H1 (cell line): Measurements from ENCODE around the gene RHOBTB1. TPM values are rescaled to one million over a fixed set of nuclear protein-coding genes. Genes with fewer than 3 reads are reported as not detected.

Experiments used
- CTCF ChIA-PET: fragments of 300-600 bp; sonication (Branson Sonifier 250); formaldehyde crosslinking; loops from one replicate; lab custom pipeline; 2021; ENCODE audit not compliant: partially characterized antibody; lab: Charles Lee
- POLR2A ChIA-PET: fragments of 300-600 bp; sonication (Branson Sonifier 250); formaldehyde crosslinking; loops from one replicate; lab custom pipeline; 2021; ENCODE audit warnings: inconsistent platforms; ENCODE audit not compliant: partially characterized antibody; lab: Charles Lee
- DNase-seq, 2 experiments: peaks; one replicate each; pipeline versions ENCODE4 v3.0.0 to v3.0.0-alpha.2; 2010 to 2022; ENCODE audit warnings: low spot score in 2 of 2, low read depth in 1 of 2, mixed read lengths in 1 of 2
- FAIRE-seq: peaks from 2 replicates; lab custom pipeline; 2011; peaks lifted over from hg19 to GRCh38; lab: Jason Lieb, UNC
- H2AFZ ChIP-seq: 2 replicates; pipeline ENCODE4 v1.8.1; 2012; ENCODE audit warnings: low read length, inconsistent platforms
- H2AK5ac ChIP-seq: 2 replicates; pipeline ENCODE4 v1.6.1; 2013; ENCODE audit warnings: low read depth, low read length
- H2BK120ac ChIP-seq: replicated peaks from 2 replicates; pipeline ENCODE3; 2013; ENCODE audit warnings: low read depth, low read length, inconsistent platforms
- H2BK12ac ChIP-seq: 2 replicates; pipeline ENCODE4 v1.6.1; 2013; ENCODE audit warnings: low read depth, low read length
- H2BK15ac ChIP-seq: 2 replicates; pipeline ENCODE4 v1.6.1; 2013; ENCODE audit warnings: low read length
- H2BK20ac ChIP-seq: 2 replicates; pipeline ENCODE4 v1.6.1; 2013; ENCODE audit warnings: low read length
- H2BK5ac ChIP-seq: 2 replicates; pipeline ENCODE4 v1.6.1; 2013; ENCODE audit warnings: low read depth, low read length
- H3K14ac ChIP-seq: 2 replicates; pipeline ENCODE4 v1.6.1; 2013; ENCODE audit warnings: inconsistent platforms; ENCODE audit not compliant: insufficient read length
- H3K18ac ChIP-seq: 2 replicates; pipeline ENCODE4 v1.6.1; 2013; ENCODE audit warnings: low read length; ENCODE audit errors: extremely low read depth
- H3K23ac ChIP-seq: 2 replicates; pipeline ENCODE4 v1.6.1; 2013; ENCODE audit warnings: inconsistent platforms; ENCODE audit not compliant: insufficient read length
- H3K23me2 ChIP-seq: 2 replicates; pipeline ENCODE4 v1.6.1; 2013; ENCODE audit warnings: low read depth, low read length
- H3K27ac ChIP-seq: 2 replicates; pipeline ENCODE4 v1.6.1; 2011; ENCODE audit warnings: low read depth, low read length, inconsistent platforms
- H3K27me3 ChIP-seq, 4 experiments: replicated peaks in 1 of 4; 1 replicate in 1 of 4; 2 replicates in 3 of 4; pipeline versions ENCODE4 v1.6.1 to v1.8.1; 2011 to 2013; ENCODE audit warnings: low read length in 3 of 4, mild to moderate bottlenecking in 3 of 4, inconsistent platforms in 2 of 4, mixed read lengths in 2 of 4, moderate library complexity in 1 of 4; ENCODE audit not compliant: control insufficient read depth in 3 of 4, insufficient read depth in 3 of 4; ENCODE audit errors: extremely low read depth in 1 of 4
- H3K36me3 ChIP-seq, 4 experiments: 2 replicates each; pipeline versions ENCODE4 v1.6.1 to v1.8.1; 2011 to 2013; ENCODE audit warnings: mild to moderate bottlenecking in 4 of 4, low read length in 3 of 4, moderate library complexity in 2 of 4, control low read depth in 1 of 4, inconsistent platforms in 1 of 4; ENCODE audit not compliant: insufficient read depth in 4 of 4, control insufficient read depth in 2 of 4
- H3K4ac ChIP-seq: replicated peaks from 2 replicates; pipeline ENCODE3; 2013; ENCODE audit warnings: low read length, low read depth, mixed read lengths, inconsistent platforms; ENCODE audit not compliant: insufficient read length
- H3K4me1 ChIP-seq, 4 experiments: replicated peaks in 1 of 4; 1 replicate in 1 of 4; 2 replicates in 3 of 4; pipeline versions ENCODE4 v1.6.1 to v1.8.1; 2011 to 2013; ENCODE audit warnings: low read length in 3 of 4, inconsistent platforms in 2 of 4, mixed read lengths in 1 of 4; ENCODE audit not compliant: insufficient read depth in 4 of 4, control insufficient read depth in 3 of 4
- H3K4me2 ChIP-seq, 2 experiments: 2 replicates each; pipeline versions ENCODE4 v1.6.1 to v1.8.1; 2011 to 2013; ENCODE audit warnings: low read depth in 2 of 2, low read length in 2 of 2, control low read depth in 1 of 2, inconsistent platforms in 1 of 2, mild to moderate bottlenecking in 1 of 2; ENCODE audit not compliant: insufficient read depth in 1 of 2
- H3K4me3 ChIP-seq, 4 experiments: fragments of 200-600, 300-600 bp in 1 of 4; sonication (generic), shearing (Covaris generic), sonication (Bioruptor Twin) in 1 of 4; 2 replicates each; pipeline versions ENCODE4 v1.5.1 to v1.8.1; 2011 to 2016; ENCODE audit warnings: low read length in 4 of 4, low read depth in 3 of 4, control low read depth in 2 of 4, inconsistent platforms in 2 of 4, mild to moderate bottlenecking in 2 of 4, mixed read lengths in 1 of 4, moderate library complexity in 1 of 4; ENCODE audit not compliant: insufficient read depth in 2 of 4; ENCODE audit errors: extremely low read depth in 1 of 4
- H3K56ac ChIP-seq: replicated peaks from 2 replicates; pipeline ENCODE3; 2013; ENCODE audit warnings: low read depth, mild to moderate bottlenecking, mixed read lengths, low read length, inconsistent platforms; ENCODE audit not compliant: insufficient read length
- H3K79me1 ChIP-seq: 2 replicates; pipeline ENCODE4 v1.6.1; 2013; ENCODE audit warnings: low read depth, low read length, control low read depth
- H3K79me2 ChIP-seq, 2 experiments: 2 replicates each; pipeline versions ENCODE4 v1.6.1 to v1.8.1; 2012 to 2013; ENCODE audit warnings: low read length in 2 of 2, mild to moderate bottlenecking in 2 of 2, inconsistent platforms in 1 of 2; ENCODE audit not compliant: insufficient read depth in 2 of 2, control insufficient read depth in 1 of 2
- H3K9ac ChIP-seq, 4 experiments: replicated peaks in 1 of 4; 1 replicate in 1 of 4; 2 replicates in 3 of 4; pipeline versions ENCODE4 v1.6.1 to v1.8.1; 2011 to 2013; ENCODE audit warnings: low read depth in 3 of 4, low read length in 3 of 4, control low read depth in 2 of 4, mild to moderate bottlenecking in 2 of 4, moderate library complexity in 2 of 4, inconsistent platforms in 1 of 4; ENCODE audit errors: extremely low read depth in 1 of 4
- H3K9me3 ChIP-seq, 2 experiments: 2 replicates each; pipeline versions ENCODE4 v1.6.1 to v1.8.1; 2012 to 2013; ENCODE audit warnings: mild to moderate bottlenecking in 2 of 2, moderate library complexity in 2 of 2, control low read depth in 1 of 2, inconsistent platforms in 1 of 2, low read depth in 1 of 2, low read length in 1 of 2, mixed read lengths in 1 of 2; ENCODE audit not compliant: insufficient read depth in 2 of 2
- H4K20me1 ChIP-seq, 2 experiments: replicated peaks in 1 of 2; 2 replicates each; pipeline versions ENCODE3 to v1.8.1; 2011 to 2013; ENCODE audit warnings: inconsistent platforms in 2 of 2, low read length in 2 of 2, mild to moderate bottlenecking in 1 of 2; ENCODE audit not compliant: insufficient read depth in 2 of 2, control insufficient read depth in 1 of 2
- H4K5ac ChIP-seq: 2 replicates; pipeline ENCODE4 v1.6.1; 2013; ENCODE audit warnings: low read length, low read depth, mixed read lengths, inconsistent platforms; ENCODE audit not compliant: insufficient read length
- H4K8ac ChIP-seq: 2 replicates; pipeline ENCODE4 v1.8.0; 2013; ENCODE audit warnings: mild to moderate bottlenecking, moderate library complexity, low read length, inconsistent platforms; ENCODE audit not compliant: insufficient read depth; ENCODE audit errors: extremely low read depth
- H4K91ac ChIP-seq: replicated peaks from 2 replicates; pipeline ENCODE3; 2013; ENCODE audit warnings: low read length, mixed read lengths, inconsistent platforms; ENCODE audit not compliant: insufficient read length
- BCL11A ChIP-seq, 2 experiments: IDR thresholded peaks; one replicate each; pipeline ENCODE4 v1.6.1; 2011; ENCODE audit warnings: low read depth in 2 of 2, low read length in 2 of 2, mild to moderate bottlenecking in 2 of 2
- BRCA1 ChIP-seq: IDR thresholded peaks from 2 replicates; pipeline ENCODE4 v1.6.1; 2012; ENCODE audit warnings: low read depth, low read length, improper control_type of control experiment
- CTBP2 ChIP-seq: IDR thresholded peaks from 2 replicates; pipeline ENCODE4 v1.7.0; 2011; ENCODE audit warnings: borderline replicate concordance, mild to moderate bottlenecking, moderate library complexity, mixed read lengths, low read length; ENCODE audit not compliant: insufficient read depth, insufficient read length
- HDAC6 ChIP-seq: IDR thresholded peaks from one replicate; pipeline ENCODE4 v1.7.1; 2012; ENCODE audit warnings: low read depth, mild to moderate bottlenecking, inconsistent platforms, low read length, moderate library complexity
- JUN ChIP-seq: IDR thresholded peaks from 2 replicates; pipeline ENCODE4 v1.6.1; 2011; ENCODE audit warnings: low read depth, mild to moderate bottlenecking, improper control_type of control experiment, low read length
- MAX ChIP-seq: IDR thresholded peaks from 2 replicates; pipeline ENCODE4 v1.6.1; 2012; ENCODE audit warnings: inconsistent platforms
- RFX5 ChIP-seq: IDR thresholded peaks from 2 replicates; pipeline ENCODE4 v1.6.1; 2011; ENCODE audit warnings: low read depth, low read length, improper control_type of control experiment, borderline replicate concordance
- TBP ChIP-seq: IDR thresholded peaks from 2 replicates; pipeline ENCODE4 v1.6.1; 2011; ENCODE audit warnings: low read depth, low read length, improper control_type of control experiment
- YY1 ChIP-seq: IDR thresholded peaks from 2 replicates; pipeline ENCODE4 v1.6.1; 2011; ENCODE audit warnings: low read depth, mild to moderate bottlenecking, low read length
- WGBS, 2 experiments: shearing (Covaris generic) in 1 of 2; methylation state at CpG; one replicate each; pipeline versions ENCODE4 v1.1.6 to v1.1.7; 2013 to 2015; ENCODE audit warnings: low lambda C conversion rate in 2 of 2, mixed read lengths in 2 of 2, inconsistent platforms in 1 of 2, low coverage in 1 of 2, missing lambda C conversion rate in 1 of 2; ENCODE audit not compliant: insufficient replicate concordance in 2 of 2, insufficient coverage in 1 of 2, insufficient read length in 1 of 2; ENCODE audit errors: extremely low coverage in 1 of 2, missing lambda C conversion rate in 1 of 2; 5-methylcytosine and 5-hydroxymethylcytosine counted together
- polyA plus RNA-seq, 7 experiments: library from polyadenylated mRNA; depleted of rRNA in 3 of 7; stranded (reverse) in 5 of 7; unstranded in 2 of 7; fragments of >200 nt in 5 of 7; fragments of 200-250 nt in 2 of 7; gene quantifications; 1 replicate in 5 of 7; 2 replicates in 1 of 7; 4 replicates in 1 of 7; pipeline versions ENCODE4 v1.2.1 to v1.2.3, GENCODE V29; 2011 to 2013; ENCODE audit warnings: missing spikeins in 2 of 7, mixed read lengths in 2 of 7
- total RNA-seq: library from RNA; stranded (reverse); fragmentation: NEBNext Ultra II Directional; extraction: Animal tissue kit (Norgen Biotek cat#: 25700); gene quantifications from 2 replicates; pipeline ENCODE4 v1.2.1, GENCODE V29; 2021

The RHOBTB1 gene
- total and polyA plus RNA-seq, 2 of the 8 experiments (the other 6 are each of a cell fraction or from before 2014, with no cell fraction given), result 6.1 to 7.4 TPM

GRCh38 chr10:60856405-60856804 lies 87.6 kb downstream of the RHOBTB1 start:
- CTCF ChIA-PET, result interaction anchor here (0.7 kb wide), 1 partner anchor 229 kb away, joined by 3 read pairs; no protein-coding TSS in a partner anchor
- H3K9me3 ChIP-seq, result no peaks in the 10 kb centered on the region

More at GRCh38 chr10:60856405-60856804, 87.6 kb downstream of the RHOBTB1 start:
- Histone ChIP-seq H4K8ac (no peak overlapping the region), H3K4me2 (no peak overlapping the region), H3K23me2 (no peaks in the 10 kb centered on the region), H3K79me2 (no peaks in the 10 kb centered on the region), H4K91ac (no peak overlapping the region), H2BK15ac (no peak overlapping the region), H2AFZ (no peak overlapping the region), H3K36me3 (no peaks in the 10 kb centered on the region), H3K4me1 (no peaks in the 10 kb centered on the region), H3K14ac (no peak overlapping the region), H2AK5ac (no peak overlapping the region), H2BK20ac (no peak overlapping the region), H3K18ac (no peak overlapping the region), H3K56ac (no peak overlapping the region), H3K9ac (no peak overlapping the region), H4K20me1 (no peaks in the 10 kb centered on the region), H4K5ac (no peak overlapping the region), H3K27me3 (peaks cover 0 to 2% (median 0%) of the 10 kb centered on the region in 4 experiments; a peak in 1 of 7 replicates), H3K4ac (no peak overlapping the region), H2BK12ac (no peak overlapping the region), H2BK5ac (no peak overlapping the region), H3K4me3 (no peak overlapping the region), H2BK120ac (no peak overlapping the region), H3K27ac (no peak overlapping the region)
- FAIRE-seq, result no peak
- POLR2A ChIA-PET, result no interaction called here
- DNase-seq, result no peak
- WGBS, 2 experiments, result 98% methylated on average over 2 of the region's 2 CpGs; no CpG with 5 or more reads in 1 of the 2 experiments
- no peak for TF ChIP-seq JUN
- no peak for TF ChIP-seq CTBP2
- TF ChIP-seq TBP, result no peak
- TF ChIP-seq HDAC6, result no peak
- TF ChIP-seq BCL11A (IDR thresholded peaks at IDR 0.05; ENCODE audit: low read depth in 2 of 2, low read length in 2 of 2), result no peak
- no peak for TF ChIP-seq BRCA1
- TF ChIP-seq YY1, result no peak
- no peak for TF ChIP-seq RFX5
- TF ChIP-seq MAX, result no peak
- TF ChIP-seq, all 59 proteins: peak for 0
- Histone ChIP-seq H3K79me1 (no peaks in the 10 kb centered on the region), H3K23ac (no peak overlapping the region)
